ENCODE measurements around the gene ACKR4.

Gene ACKR4

GRCh38 chr3:132624790-132625189 lies 27.7 kb downstream of the ACKR4 start:
- Mint-ChIP-seq H3K4me1 (no peaks in the 10 kb centered on the region), H3K36me3 (ENCODE audit: low read depth) (peaks cover 35% of the 10 kb centered on the region), H3K27me3 (ENCODE audit: low read depth) (no peaks in the 10 kb centered on the region)

GRCh38 chr3:132625613-132626012 lies 28.5 kb downstream of the ACKR4 start:
- H3K9me3 Mint-ChIP-seq: no peaks in the 10 kb centered on the region

More at GRCh38 chr3:132624790-132625189, 27.7 kb downstream of the ACKR4 start:
- no peaks in the 10 kb centered on the region for H3K9me3 Mint-ChIP-seq
- no peak overlapping the region for H3K4me3 Mint-ChIP-seq
- no peak overlapping the region for H3K27ac Mint-ChIP-seq
- no peak for TF ChIP-seq CTCF (IDR thresholded peaks at IDR 0.05; ENCODE audit: unreplicated experiment in 3 of 3)

GRCh38 chr3:132626955-132627354 lies 29.9 kb downstream of the ACKR4 start:
- TF ChIP-seq CTCF (IDR thresholded peaks at IDR 0.05; ENCODE audit: unreplicated experiment in 3 of 3): no peak
- H3K4me3 Mint-ChIP-seq: no peak overlapping the region
- no peaks in the 10 kb centered on the region for H3K27me3 Mint-ChIP-seq (ENCODE audit: low read depth)
- H3K36me3 Mint-ChIP-seq (ENCODE audit: low read depth): peaks cover 24% of the 10 kb centered on the region
- H3K4me1 Mint-ChIP-seq: no peaks in the 10 kb centered on the region
- no peak overlapping the region for H3K27ac Mint-ChIP-seq
- H3K9me3 Mint-ChIP-seq: no peaks in the 10 kb centered on the region

More at GRCh38 chr3:132625613-132626012, 28.5 kb downstream of the ACKR4 start:
- TF ChIP-seq CTCF (IDR thresholded peaks at IDR 0.05; ENCODE audit: unreplicated experiment in 3 of 3): no peak
- Mint-ChIP-seq H3K4me1 (no peaks in the 10 kb centered on the region), H3K4me3 (no peak overlapping the region), H3K27ac (no peak overlapping the region), H3K27me3 (ENCODE audit: low read depth) (no peaks in the 10 kb centered on the region), H3K36me3 (ENCODE audit: low read depth) (peaks cover 34% of the 10 kb centered on the region)

- TF ChIP-seq CTCF (IDR thresholded peaks at IDR 0.05; ENCODE audit: unreplicated experiment in 3 of 3): no peak
- H3K27ac Mint-ChIP-seq: no peak overlapping the region
- no peaks in the 10 kb centered on the region for H3K4me1 Mint-ChIP-seq
- peaks cover 26% of the 10 kb centered on the region for H3K36me3 Mint-ChIP-seq (ENCODE audit: low read depth)
- H3K27me3 Mint-ChIP-seq (ENCODE audit: low read depth): no peaks in the 10 kb centered on the region
- no peaks in the 10 kb centered on the region for H3K9me3 Mint-ChIP-seq
- no peak overlapping the region for H3K4me3 Mint-ChIP-seq
Measured at GRCh38 chr3:132628157-132628556, 31.1 kb downstream of the ACKR4 start.

- Mint-ChIP-seq H3K9me3 (no peaks in the 10 kb centered on the region), H3K4me1 (no peaks in the 10 kb centered on the region), H3K27ac (no peak overlapping the region), H3K36me3 (ENCODE audit: low read depth) (peaks cover 26% of the 10 kb centered on the region), H3K4me3 (no peak overlapping the region), H3K27me3 (ENCODE audit: low read depth) (no peaks in the 10 kb centered on the region)
- TF ChIP-seq CTCF (IDR thresholded peaks at IDR 0.05; ENCODE audit: unreplicated experiment in 3 of 3): no peak
Measured at GRCh38 chr3:132629928-132630327, 32.9 kb downstream of the ACKR4 start.

GRCh38 chr3:132630612-132631011 lies 33.5 kb downstream of the ACKR4 start:
- no peaks in the 10 kb centered on the region for H3K4me1 Mint-ChIP-seq
- TF ChIP-seq CTCF (IDR thresholded peaks at IDR 0.05; ENCODE audit: unreplicated experiment in 3 of 3): no peak
- peaks cover 29% of the 10 kb centered on the region for H3K36me3 Mint-ChIP-seq (ENCODE audit: low read depth)
- no peaks in the 10 kb centered on the region for H3K27me3 Mint-ChIP-seq (ENCODE audit: low read depth)
- no peak overlapping the region for H3K4me3 Mint-ChIP-seq
- no peak overlapping the region for H3K27ac Mint-ChIP-seq
- no peaks in the 10 kb centered on the region for H3K9me3 Mint-ChIP-seq

All from nephron (organoid).